Measurements from ENCODE around the gene SHH. TPM values are rescaled to one million over a fixed set of nuclear protein-coding genes. Genes with fewer than 3 reads are reported as not detected.

SHH gene
- total RNA-seq, 6 experiments from 2014 or later: not detected

GRCh38 chr7:155808549-155809331 lies 3.5 kb downstream of the SHH start:
- Mint-ChIP-seq H3K4me3 (no peak overlapping the region; the same call in 1 of the 2 replicates), H3K27me3 (ENCODE audit: insufficient read depth) (peaks cover 36% of the 10 kb centered on the region), H3K36me3 (ENCODE audit: low read depth) (no peaks in the 10 kb centered on the region), H3K27ac (no peak overlapping the region), H3K4me1 (ENCODE audit: low read depth) (peaks cover 16% of the 10 kb centered on the region), H3K9me3 (no peaks in the 10 kb centered on the region)
- no peak for TF ChIP-seq CTCF (IDR thresholded peaks at IDR 0.05)
- DNase-seq: no peak

GRCh38 chr7:155807789-155808548 lies 4.3 kb downstream of the SHH start:
- peaks cover 29% of the 10 kb centered on the region for H3K27me3 Mint-ChIP-seq (ENCODE audit: insufficient read depth)

GRCh38 chr7:155807065-155807671 lies 5.1 kb downstream of the SHH start:
- no peak overlapping the region for H3K4me3 Mint-ChIP-seq
- no peak for TF ChIP-seq CTCF (IDR thresholded peaks at IDR 0.05)
- H3K27ac Mint-ChIP-seq: no peak overlapping the region
- DNase-seq: no peak
- peaks cover 27% of the 10 kb centered on the region for H3K27me3 Mint-ChIP-seq (ENCODE audit: insufficient read depth)
- no peaks in the 10 kb centered on the region for H3K9me3 Mint-ChIP-seq
- H3K4me1 Mint-ChIP-seq (ENCODE audit: low read depth): peaks cover 14% of the 10 kb centered on the region
- no peaks in the 10 kb centered on the region for H3K36me3 Mint-ChIP-seq (ENCODE audit: low read depth)

More at GRCh38 chr7:155807789-155808548, 4.3 kb downstream of the SHH start:
- peaks cover 16% of the 10 kb centered on the region for H3K4me1 Mint-ChIP-seq (ENCODE audit: low read depth)
- no peak for TF ChIP-seq CTCF (IDR thresholded peaks at IDR 0.05)
- no peaks in the 10 kb centered on the region for H3K36me3 Mint-ChIP-seq (ENCODE audit: low read depth)
- no peak overlapping the region for H3K27ac Mint-ChIP-seq
- H3K4me3 Mint-ChIP-seq: no peak overlapping the region
- H3K9me3 Mint-ChIP-seq: no peaks in the 10 kb centered on the region
- no peak for DNase-seq

- Mint-ChIP-seq H3K27me3 (ENCODE audit: insufficient read depth) (peaks cover 23% of the 10 kb centered on the region), H3K36me3 (ENCODE audit: low read depth) (no peaks in the 10 kb centered on the region), H3K4me1 (ENCODE audit: low read depth) (peaks cover 5% of the 10 kb centered on the region; the same call in 1 of the 2 replicates), H3K4me3 (no peak overlapping the region), H3K27ac (no peak overlapping the region), H3K9me3 (no peaks in the 10 kb centered on the region)
- no peak for TF ChIP-seq CTCF (IDR thresholded peaks at IDR 0.05)
- no peak for DNase-seq
These were observed 6.0 kb downstream of the SHH start for GRCh38 chr7:155806096-155806871.

GRCh38 chr7:155805826-155806095 lies 6.5 kb downstream of the SHH start:
- Mint-ChIP-seq H3K4me1 (ENCODE audit: low read depth) (0 out of 2 replicates have a peak, but pooled peaks cover 3% of the 10 kb centered on the region), H3K27me3 (ENCODE audit: insufficient read depth) (peaks cover 26% of the 10 kb centered on the region), H3K9me3 (no peaks in the 10 kb centered on the region), H3K36me3 (ENCODE audit: low read depth) (no peaks in the 10 kb centered on the region), H3K4me3 (no peak overlapping the region), H3K27ac (no peak overlapping the region)
- no peak for TF ChIP-seq CTCF (IDR thresholded peaks at IDR 0.05)
- no peak for DNase-seq

Data from HFFc6 (cell line).